ENCODE measurements around the gene ATP4B. TPM values are rescaled to one million over a fixed set of nuclear protein-coding genes. Genes with fewer than 3 reads are reported as not detected.

ATP4B gene
- total RNA-seq, 1 experiment from 2014 or later: not detected

GRCh38 chr13:113668491-113668971 is 10.5 kb upstream of the ATP4B start:
- no TSS peak for BruUV-seq (replicated peaks)

GRCh38 chr13:113667771-113668490 is 9.9 kb upstream of the ATP4B start:
- CTCF ChIA-PET: interaction anchor here (1.0 kb wide), 1 partner anchor 57 kb away, joined by 4 read pairs; no protein-coding TSS in a partner anchor
- DNase-seq (ENCODE audit: low spot score): no peak
- intact Hi-C loops (cut with micrococcal nuclease; ENCODE audit: unreplicated experiment): no loop called here

More at GRCh38 chr13:113668491-113668971, 10.5 kb upstream of the ATP4B start:
- Histone ChIP-seq H3K27me3 (replicated peaks; ENCODE audit: insufficient read depth, low read depth, low read length, poor library complexity) (no peaks in the 10 kb centered on the region), H3K4me1 (ENCODE audit: insufficient read depth, low read length, poor library complexity, severe bottlenecking) (no peaks in the 10 kb centered on the region), H3K27ac (ENCODE audit: low read depth, low read length, poor library complexity, severe bottlenecking) (no peak overlapping the region), H3K9me3 (ENCODE audit: low read depth, low read length, poor library complexity, severe bottlenecking) (no peaks in the 10 kb centered on the region), H3K4me3 (ENCODE audit: low read depth, low read length, poor library complexity, severe bottlenecking) (no peak overlapping the region), H3K36me3 (ENCODE audit: insufficient read depth, low read length, poor library complexity, severe bottlenecking) (no peaks in the 10 kb centered on the region)
- intact Hi-C loops (cut with micrococcal nuclease; ENCODE audit: unreplicated experiment): no loop called here
- CTCF ChIA-PET: no interaction called here
- DNase-seq (ENCODE audit: low spot score): no peak
- POLR2A ChIA-PET (ENCODE audit: low non-redundant PET): no interaction called here
- no peak for TF ChIP-seq EZH2 (IDR thresholded peaks at IDR 0.05; ENCODE audit: borderline replicate concordance, low read depth, low read length, poor library complexity, severe bottlenecking)
- no peak for TF ChIP-seq CTCF (conservative IDR thresholded peaks at IDR 0.05; ENCODE audit: low read depth, low read length)

GRCh38 chr13:113666951-113667701 is 9.1 kb upstream of the ATP4B start, which contains the start of gene GRK1:
Gene GRK1 (plus strand): TSS chr13:113667219. CDS start chr13:113667387, 168 bp downstream.
- BruUV-seq (replicated peaks): no TSS peak
- CTCF ChIA-PET: interaction anchor here (1.0 kb wide), 1 partner anchor 57 kb away, joined by 4 read pairs; no protein-coding TSS in a partner anchor
- Histone ChIP-seq H3K27ac (ENCODE audit: low read depth, low read length, poor library complexity, severe bottlenecking) (no peak within 1 kb of the TSS), H3K36me3 (ENCODE audit: insufficient read depth, low read length, poor library complexity, severe bottlenecking) (no peaks in the 10 kb centered on the region), H3K9me3 (ENCODE audit: low read depth, low read length, poor library complexity, severe bottlenecking) (no peaks in the 10 kb centered on the region), H3K27me3 (replicated peaks; ENCODE audit: insufficient read depth, low read depth, low read length, poor library complexity) (no peaks in the 10 kb centered on the region), H3K4me1 (ENCODE audit: insufficient read depth, low read length, poor library complexity, severe bottlenecking) (no peaks in the 10 kb centered on the region), H3K4me3 (ENCODE audit: low read depth, low read length, poor library complexity, severe bottlenecking) (no peak within 1 kb of the TSS)
- POLR2A ChIA-PET (ENCODE audit: low non-redundant PET): no interaction called here
- intact Hi-C loops (cut with micrococcal nuclease; ENCODE audit: unreplicated experiment): no loop called here
- no peak for TF ChIP-seq EZH2 (IDR thresholded peaks at IDR 0.05; ENCODE audit: borderline replicate concordance, low read depth, low read length, poor library complexity, severe bottlenecking)
- TF ChIP-seq CTCF (conservative IDR thresholded peaks at IDR 0.05; ENCODE audit: low read depth, low read length): no peak
- peak; percentile 42 for DNase-seq (ENCODE audit: low spot score)

More at GRCh38 chr13:113667771-113668490, 9.9 kb upstream of the ATP4B start:
- Histone ChIP-seq H3K9me3 (ENCODE audit: low read depth, low read length, poor library complexity, severe bottlenecking) (no peaks in the 10 kb centered on the region), H3K4me1 (ENCODE audit: insufficient read depth, low read length, poor library complexity, severe bottlenecking) (no peaks in the 10 kb centered on the region), H3K4me3 (ENCODE audit: low read depth, low read length, poor library complexity, severe bottlenecking) (no peak overlapping the region), H3K36me3 (ENCODE audit: insufficient read depth, low read length, poor library complexity, severe bottlenecking) (no peaks in the 10 kb centered on the region), H3K27ac (ENCODE audit: low read depth, low read length, poor library complexity, severe bottlenecking) (no peak overlapping the region), H3K27me3 (replicated peaks; ENCODE audit: insufficient read depth, low read depth, low read length, poor library complexity) (no peaks in the 10 kb centered on the region)
- TF ChIP-seq EZH2 (IDR thresholded peaks at IDR 0.05; ENCODE audit: borderline replicate concordance, low read depth, low read length, poor library complexity, severe bottlenecking): no peak
- TF ChIP-seq CTCF (conservative IDR thresholded peaks at IDR 0.05; ENCODE audit: low read depth, low read length): no peak
- BruUV-seq (replicated peaks): no TSS peak
- POLR2A ChIA-PET (ENCODE audit: low non-redundant PET): no interaction called here

Measured in A673 (cell line).